KMS-11 (cell line): ENCODE data around the gene MICAL2.

Source experiments
- H2AFZ ChIP-seq: fragments of 200-600 bp; sonication (generic); 2 replicates; pipeline ENCODE4 v1.6.1; 2016; ENCODE audit warnings: antibody characterized with exemption, mixed run types, low read depth
- H3K27ac ChIP-seq: fragments of 200-600 bp; sonication (generic); 2 replicates; pipeline ENCODE4 v1.6.1; 2016; ENCODE audit warnings: mild to moderate bottlenecking, mixed run types
- H3K27me3 ChIP-seq: fragments of 200-600 bp; sonication (generic); 2 replicates; pipeline ENCODE4 v1.6.1; 2017; ENCODE audit warnings: mild to moderate bottlenecking, low read depth, mixed run types, moderate library complexity; ENCODE audit not compliant: insufficient read depth
- H3K36me3 ChIP-seq: fragments of 200-600 bp; sonication (generic); 2 replicates; pipeline ENCODE4 v1.6.1; 2017; ENCODE audit warnings: mild to moderate bottlenecking, mixed run types; ENCODE audit not compliant: insufficient read depth
- H3K4me1 ChIP-seq: fragments of 200-600 bp; sonication (generic); 2 replicates; pipeline ENCODE4 v1.6.1; 2016; ENCODE audit warnings: mild to moderate bottlenecking, low read depth, mixed run types; ENCODE audit not compliant: poor library complexity, severe bottlenecking
- H3K4me2 ChIP-seq: fragments of 200-600 bp; sonication (generic); 2 replicates; pipeline ENCODE4 v1.7.0; 2016; ENCODE audit warnings: mild to moderate bottlenecking, mixed run types
- H3K4me3 ChIP-seq: fragments of 200-600 bp; sonication (generic); IDR thresholded peaks from 2 replicates; pipeline ENCODE4 v1.6.1; 2017; ENCODE audit warnings: low read depth, low read length, mixed read lengths; ENCODE audit not compliant: insufficient read depth
- H3K79me2 ChIP-seq: fragments of 200-600 bp; sonication (generic); 2 replicates; pipeline ENCODE4 v1.6.1; 2016; ENCODE audit warnings: low read depth, mixed run types; ENCODE audit not compliant: insufficient read depth
- H3K9ac ChIP-seq: fragments of 200-600 bp; sonication (generic); 2 replicates; pipeline ENCODE4 v1.6.1; 2016; ENCODE audit warnings: mild to moderate bottlenecking, mixed run types
- H4K20me1 ChIP-seq: fragments of 200-600 bp; sonication (generic); 2 replicates; pipeline ENCODE4 v1.6.1; 2016; ENCODE audit warnings: mild to moderate bottlenecking, mixed run types; ENCODE audit not compliant: insufficient read depth
- TF ChIP-seq, protein P1 (sequence below): fragments of 200-600 bp; sonication (generic); conservative IDR thresholded peaks from 2 replicates; pipeline ENCODE4 v1.6.1; 2017; ENCODE audit warnings: low read depth, mild to moderate bottlenecking, antibody characterized with exemption, low read length, moderate library complexity, mixed read lengths

MICAL2 gene

DNA sequence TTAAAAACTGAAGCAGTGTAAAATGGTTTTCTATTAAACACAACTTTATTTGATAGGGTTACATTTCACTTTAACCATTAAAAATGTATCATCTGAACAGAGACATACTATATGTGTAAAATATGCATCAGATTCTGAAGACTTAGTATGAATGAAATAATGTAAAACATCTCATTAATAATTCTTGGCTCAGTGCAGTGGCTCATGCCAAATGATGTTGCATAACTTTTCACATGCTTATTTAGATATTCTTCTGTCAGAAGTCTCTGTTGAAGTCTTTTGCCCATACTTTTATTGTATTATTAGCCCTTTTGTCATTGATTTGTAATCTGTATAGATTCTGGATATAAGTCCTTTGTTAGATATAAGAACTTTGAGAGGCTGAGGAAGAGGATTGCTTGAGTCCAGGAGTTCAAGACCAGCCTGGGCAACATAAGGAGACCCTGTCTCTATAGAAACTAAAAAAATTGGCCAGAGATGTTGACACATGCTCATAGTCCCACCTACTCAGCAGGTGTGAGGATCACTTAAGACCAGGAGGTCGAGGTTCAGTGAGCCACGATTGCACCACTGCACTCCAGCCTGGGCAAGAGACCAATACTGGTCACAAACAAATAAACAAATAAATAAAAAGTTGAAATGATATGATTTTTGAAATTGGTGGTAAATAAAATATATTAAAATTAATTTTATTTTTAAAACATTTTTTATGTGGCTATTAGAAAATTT, 193.2 kb downstream of the MICAL2 start:
- no peak overlapping the region for H3K4me2 ChIP-seq
- TF ChIP-seq, protein P1, sequence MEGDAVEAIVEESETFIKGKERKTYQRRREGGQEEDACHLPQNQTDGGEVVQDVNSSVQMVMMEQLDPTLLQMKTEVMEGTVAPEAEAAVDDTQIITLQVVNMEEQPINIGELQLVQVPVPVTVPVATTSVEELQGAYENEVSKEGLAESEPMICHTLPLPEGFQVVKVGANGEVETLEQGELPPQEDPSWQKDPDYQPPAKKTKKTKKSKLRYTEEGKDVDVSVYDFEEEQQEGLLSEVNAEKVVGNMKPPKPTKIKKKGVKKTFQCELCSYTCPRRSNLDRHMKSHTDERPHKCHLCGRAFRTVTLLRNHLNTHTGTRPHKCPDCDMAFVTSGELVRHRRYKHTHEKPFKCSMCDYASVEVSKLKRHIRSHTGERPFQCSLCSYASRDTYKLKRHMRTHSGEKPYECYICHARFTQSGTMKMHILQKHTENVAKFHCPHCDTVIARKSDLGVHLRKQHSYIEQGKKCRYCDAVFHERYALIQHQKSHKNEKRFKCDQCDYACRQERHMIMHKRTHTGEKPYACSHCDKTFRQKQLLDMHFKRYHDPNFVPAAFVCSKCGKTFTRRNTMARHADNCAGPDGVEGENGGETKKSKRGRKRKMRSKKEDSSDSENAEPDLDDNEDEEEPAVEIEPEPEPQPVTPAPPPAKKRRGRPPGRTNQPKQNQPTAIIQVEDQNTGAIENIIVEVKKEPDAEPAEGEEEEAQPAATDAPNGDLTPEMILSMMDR: no peak
- H2AFZ ChIP-seq: no peak overlapping the region
- no peak overlapping the region for H3K4me3 ChIP-seq
- H3K9ac ChIP-seq: no peak overlapping the region
- no peaks in the 10 kb centered on the region for H3K27me3 ChIP-seq
- H3K36me3 ChIP-seq: no peaks in the 10 kb centered on the region
- H3K27ac ChIP-seq: no peak overlapping the region
- no peaks in the 10 kb centered on the region for H4K20me1 ChIP-seq
- H3K4me1 ChIP-seq: no peaks in the 10 kb centered on the region
- no peaks in the 10 kb centered on the region for H3K79me2 ChIP-seq

DNA sequence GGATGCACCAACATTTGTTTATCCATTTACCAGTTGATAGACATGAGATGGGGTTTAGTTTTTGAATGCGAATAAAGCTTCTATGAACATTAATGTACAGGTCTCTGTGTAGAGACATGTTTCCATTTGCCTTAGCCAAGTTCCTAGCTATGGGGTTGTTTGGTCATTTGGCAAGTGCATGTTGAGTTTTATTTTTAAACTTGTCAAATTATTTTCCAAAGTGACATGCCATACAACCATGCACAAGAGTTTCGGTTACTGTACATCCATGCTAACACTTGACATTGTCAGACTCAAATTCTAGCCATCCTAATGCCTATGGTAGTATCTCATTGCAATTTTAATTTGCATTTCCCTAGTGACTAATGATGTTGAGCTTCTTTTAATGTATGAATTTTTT, 196.4 kb downstream of the MICAL2 start:
- Histone ChIP-seq H2AFZ (no peak overlapping the region), H3K27me3 (no peaks in the 10 kb centered on the region), H3K36me3 (no peaks in the 10 kb centered on the region), H3K27ac (no peak overlapping the region), H3K4me2 (no peak overlapping the region), H3K79me2 (no peaks in the 10 kb centered on the region), H4K20me1 (no peaks in the 10 kb centered on the region), H3K4me3 (no peak overlapping the region), H3K4me1 (no peaks in the 10 kb centered on the region), H3K9ac (no peak overlapping the region)
- TF ChIP-seq, protein P1: no peak

DNA sequence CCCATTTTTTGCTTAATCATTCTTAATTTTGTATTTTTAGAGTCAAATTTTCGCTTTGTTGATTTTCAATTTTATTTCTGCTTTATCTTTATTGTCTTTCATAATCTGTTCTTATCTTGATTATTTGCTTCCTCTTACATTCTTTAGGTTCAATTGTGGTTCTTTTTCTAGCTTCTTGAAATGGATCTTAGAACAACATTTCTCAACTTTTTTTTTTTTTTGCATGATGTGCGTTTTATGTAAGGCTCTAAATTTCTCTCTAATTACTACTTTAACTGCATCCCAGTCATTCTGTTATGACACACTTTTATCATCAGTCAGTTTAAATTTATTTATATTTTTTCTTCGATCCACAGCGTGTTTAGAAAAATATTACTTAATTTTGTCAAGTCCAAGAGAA, 201.7 kb downstream of the MICAL2 start:
- no peaks in the 10 kb centered on the region for H4K20me1 ChIP-seq
- no peak overlapping the region for H2AFZ ChIP-seq
- H3K79me2 ChIP-seq: no peaks in the 10 kb centered on the region
- H3K27ac ChIP-seq: no peak overlapping the region
- H3K9ac ChIP-seq: no peak overlapping the region
- no peak overlapping the region for H3K4me2 ChIP-seq
- no peaks in the 10 kb centered on the region for H3K36me3 ChIP-seq
- no peaks in the 10 kb centered on the region for H3K27me3 ChIP-seq
- H3K4me1 ChIP-seq: peaks cover 9% of the 10 kb centered on the region
- TF ChIP-seq, protein P1: no peak
- no peak overlapping the region for H3K4me3 ChIP-seq
